Suprapubic skin (tissue), 3 donors: Measurements from ENCODE around the gene PMFBP1.

Experiments used
- CTCF ChIP-seq, 2 donors: fragments of 200-600 bp in 1 of 2; fragments of 450-650 bp in 1 of 2; sonication (generic) in 1 of 2; IDR thresholded peaks; one replicate each; pipeline ENCODE4 v1.5.1; 2016 to 2019; ENCODE audit warnings: antibody characterized with exemption in 2 of 2, mild to moderate bottlenecking in 1 of 2, moderate library complexity in 1 of 2
- EP300 ChIP-seq: sonication (generic); formaldehyde crosslinking; IDR thresholded peaks from one replicate; pipeline ENCODE4 v1.6.1; 2017; ENCODE audit warnings: antibody characterized with exemption

- TF ChIP-seq EP300, result no peak
- no peak for TF ChIP-seq CTCF (IDR thresholded peaks at IDR 0.05)
Measured at GRCh38 chr16:72168365-72168764, 3.6 kb downstream of the PMFBP1 start.
